ENCODE measurements around the gene LTBP1.
"Not testable (repeated sequence)": the region's sequence is repeated elsewhere in the genome, so short reads cannot be mapped to it uniquely, and the experiment has no call there.

LTBP1 gene

DNA sequence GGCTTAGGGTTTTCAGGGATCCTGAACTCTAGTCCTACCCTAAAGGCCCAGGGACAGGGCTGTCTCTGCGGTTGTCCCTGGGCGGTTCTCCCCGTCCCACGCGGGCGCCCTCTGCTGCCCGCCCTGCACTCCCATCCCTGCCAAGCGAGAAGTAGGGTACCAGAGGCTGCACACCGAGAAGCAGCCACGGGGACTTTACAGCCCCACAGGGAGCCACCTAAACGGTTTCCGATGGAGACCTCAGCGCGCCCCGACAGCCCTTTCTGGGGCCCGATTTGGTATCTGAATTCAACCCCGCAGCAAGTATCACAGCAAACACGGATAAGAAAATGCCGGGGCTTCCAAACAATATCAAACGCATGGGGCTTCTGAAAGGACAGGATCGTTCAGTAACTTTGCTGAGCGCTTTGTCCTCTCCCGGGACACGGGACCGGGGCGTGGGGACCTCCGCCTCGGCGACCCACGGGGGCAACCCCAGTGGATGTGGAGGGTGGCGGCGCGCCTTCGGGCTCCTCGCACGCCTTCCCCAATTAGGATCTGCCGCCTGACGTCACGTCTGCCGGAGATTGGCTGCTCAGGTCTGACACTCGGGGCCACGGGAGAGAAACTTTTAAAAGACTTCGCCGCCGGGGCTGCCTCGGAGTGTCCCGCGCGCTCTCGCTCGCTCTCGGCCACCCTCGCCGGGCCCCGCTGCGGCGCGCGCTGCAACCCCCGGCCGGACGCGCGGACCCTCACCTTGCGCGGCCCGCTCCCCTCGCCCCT lies at the start of gene LTBP1:
Gene LTBP1, plus strand, starts transcription at position 640 of the 762 bp plus-strand sequence. CDS start 372 bp downstream, outside the sequence.
- no peak for DNase-seq (ENCODE audit: low read depth in 1 of 2, low spot score in 1 of 2)

GRCh38 chr2:32900246-32900973 lies 46.3 kb upstream of the LTBP1 start:
- DNase-seq (ENCODE audit: low read depth in 1 of 2, low spot score in 1 of 2): no peak

DNA sequence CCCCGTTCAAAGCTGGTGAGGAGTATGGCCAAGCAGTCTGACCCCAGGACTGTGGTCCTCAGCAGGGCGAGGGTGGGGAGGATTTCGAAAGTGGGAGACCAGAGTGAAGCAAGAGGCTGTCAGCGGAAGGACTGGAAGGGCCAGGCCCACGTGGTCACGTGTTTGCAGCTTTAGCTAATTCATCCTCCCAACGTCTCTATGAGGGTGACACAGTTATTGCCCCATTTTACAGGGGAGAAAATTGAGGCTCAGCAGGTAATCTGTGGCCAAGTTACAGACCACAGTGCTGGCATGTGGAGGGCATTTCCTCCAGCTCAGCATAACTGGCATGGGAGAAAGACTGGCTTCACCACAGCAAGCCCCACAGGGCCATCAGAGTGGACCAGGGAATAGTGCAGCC lies 45.4 kb upstream of the LTBP1 start:
- DNase-seq (ENCODE audit: low read depth in 1 of 2, low spot score in 1 of 2): no peak

DNA sequence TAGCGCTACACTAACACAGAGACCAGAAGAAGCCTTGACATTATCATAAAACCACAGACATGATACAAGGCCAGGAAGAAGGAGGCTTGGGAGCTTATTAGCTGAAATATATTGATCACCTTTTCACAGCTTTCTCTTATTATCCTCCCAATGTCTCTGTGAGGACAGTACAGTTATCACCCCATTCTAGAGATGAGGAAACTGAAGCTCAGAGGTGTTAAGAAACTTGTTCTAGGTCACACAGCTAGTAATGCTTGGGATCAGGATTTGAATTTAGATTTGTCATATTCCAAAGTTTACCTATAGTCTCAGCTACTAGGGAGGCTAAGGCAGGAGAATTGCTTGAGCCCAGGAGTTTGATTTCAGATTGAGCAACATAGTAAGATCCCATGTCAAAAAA lies 44.6 kb upstream of the LTBP1 start:
- no peak for DNase-seq (ENCODE audit: low read depth in 1 of 2, low spot score in 1 of 2)

GRCh38 chr2:32902986-32903385 lies 43.8 kb upstream of the LTBP1 start:
- DNase-seq (ENCODE audit: low read depth in 1 of 2, low spot score in 1 of 2): no peak

DNA sequence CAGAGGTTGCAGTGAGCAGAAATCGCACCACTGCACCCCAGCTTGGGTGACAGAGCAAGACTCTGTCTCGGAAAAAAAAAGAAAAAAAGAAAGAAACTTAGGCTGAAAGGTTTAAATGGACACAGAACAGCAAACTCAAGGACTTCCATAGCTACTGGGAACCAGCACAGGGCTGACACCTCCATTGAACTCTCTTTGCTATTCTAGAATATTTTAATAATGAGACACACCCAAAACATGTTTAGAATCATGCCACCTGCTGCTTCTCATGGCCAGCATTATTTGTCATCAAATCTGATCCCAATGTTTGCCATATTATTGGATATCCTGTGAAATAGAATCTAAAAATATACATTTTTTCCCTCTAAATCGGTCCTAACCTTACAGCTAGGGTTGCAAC lies 42.7 kb upstream of the LTBP1 start:
- no peak for DNase-seq (ENCODE audit: low read depth in 1 of 2, low spot score in 1 of 2)

- no peak for DNase-seq (ENCODE audit: low read depth in 1 of 2, low spot score in 1 of 2)
These were observed 42.0 kb upstream of the LTBP1 start for GRCh38 chr2:32904751-32905150.

DNA sequence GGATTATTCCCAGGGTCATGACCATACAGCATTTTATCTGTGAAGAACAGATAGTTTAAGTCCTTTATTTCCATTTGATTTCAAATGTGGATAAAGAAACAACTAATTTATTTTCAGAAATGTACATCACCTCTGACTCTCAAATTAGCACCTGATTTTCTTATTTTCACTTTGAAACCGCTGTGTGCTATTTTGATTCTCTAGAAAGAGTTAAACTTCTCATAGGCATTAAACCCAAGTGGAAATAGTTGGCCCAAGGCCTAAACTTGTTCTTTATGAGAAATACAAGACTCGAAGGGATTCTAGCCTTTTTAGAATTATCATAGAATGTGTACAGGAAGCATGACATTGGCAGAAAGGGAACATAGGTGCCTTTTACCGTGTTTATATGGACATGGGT lies 41.5 kb upstream of the LTBP1 start:
- DNase-seq (ENCODE audit: low read depth in 1 of 2, low spot score in 1 of 2): no peak

- DNase-seq (ENCODE audit: low read depth in 1 of 2, low spot score in 1 of 2): no peak
These were observed 35.7 kb upstream of the LTBP1 start for GRCh38 chr2:32910883-32911598.

DNA sequence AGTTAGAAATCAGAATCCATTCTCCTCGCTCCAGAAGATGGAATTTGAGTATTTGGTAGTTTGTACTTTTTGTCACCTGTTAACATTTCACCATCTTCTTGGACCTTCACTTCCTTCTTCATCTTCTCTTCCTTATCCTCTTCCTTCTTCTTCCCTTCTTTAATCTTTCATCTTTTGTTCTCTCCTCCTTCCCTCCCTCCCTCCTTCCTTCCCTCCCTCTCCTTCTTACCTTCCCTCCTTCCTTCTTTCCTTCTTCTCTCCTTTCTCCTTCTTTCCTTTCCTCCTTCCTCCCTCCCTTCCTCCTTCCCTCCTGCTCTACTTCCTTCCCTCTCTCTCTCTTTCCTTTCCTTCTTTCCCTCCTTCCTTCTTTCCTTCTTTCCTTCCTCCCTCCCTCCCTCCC lies 31.1 kb upstream of the LTBP1 start:
- no peak for DNase-seq (ENCODE audit: low read depth in 1 of 2, low spot score in 1 of 2)

DNA sequence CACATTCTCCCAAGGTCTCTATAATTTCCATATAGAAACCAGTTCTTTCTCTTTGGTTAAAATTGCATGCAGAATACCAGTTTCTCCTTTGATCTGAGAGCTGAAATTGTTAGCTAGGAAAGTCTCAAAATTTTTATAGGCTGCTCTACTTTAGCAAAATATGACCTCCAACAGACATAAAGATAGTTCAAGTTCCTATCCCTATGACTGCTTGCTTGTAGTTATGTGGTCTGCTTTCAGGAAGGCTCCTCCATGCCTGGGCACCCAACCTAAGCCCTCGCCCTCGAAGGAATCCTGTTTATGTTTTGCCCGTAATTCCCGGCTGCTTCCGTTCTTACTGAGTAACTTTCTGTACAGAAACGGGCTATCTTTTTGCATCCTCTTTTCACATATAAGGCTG lies 28.0 kb upstream of the LTBP1 start:
- no peak for DNase-seq (ENCODE audit: low read depth in 1 of 2, low spot score in 1 of 2)

DNA sequence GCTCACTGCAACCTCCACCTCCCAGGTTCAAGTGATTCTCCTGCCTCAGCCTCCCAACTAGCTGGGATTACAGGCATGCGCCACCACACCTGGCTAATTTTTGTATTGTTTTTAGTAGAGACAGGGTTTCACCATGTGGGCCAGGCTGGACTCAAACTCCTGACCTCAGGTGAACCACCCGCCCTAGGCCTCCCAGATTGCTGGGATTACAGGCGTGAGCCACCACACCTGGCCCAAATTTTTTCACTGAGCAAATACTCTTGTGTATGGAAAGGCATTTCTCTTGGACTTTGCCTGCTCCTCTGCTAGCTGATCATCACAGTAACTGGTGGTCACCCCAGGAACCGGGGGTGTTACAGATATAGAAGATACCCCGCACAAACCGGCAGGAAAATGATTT lies 26.9 kb upstream of the LTBP1 start:
- not testable (repeated sequence) for DNase-seq (ENCODE audit: low read depth in 1 of 2, low spot score in 1 of 2)

- not testable (repeated sequence) for DNase-seq (ENCODE audit: low read depth in 1 of 2, low spot score in 1 of 2)
These were observed 25.3 kb upstream of the LTBP1 start for GRCh38 chr2:32921486-32921885.

- DNase-seq (ENCODE audit: low read depth in 1 of 2, low spot score in 1 of 2): no peak
These were observed 24.3 kb upstream of the LTBP1 start for GRCh38 chr2:32922501-32922900.

GRCh38 chr2:32923109-32923508 lies 23.6 kb upstream of the LTBP1 start:
- DNase-seq (ENCODE audit: low read depth in 1 of 2, low spot score in 1 of 2): no peak

GRCh38 chr2:32925283-32925815 lies 21.4 kb upstream of the LTBP1 start:
- no peak for DNase-seq (ENCODE audit: low read depth in 1 of 2, low spot score in 1 of 2)

DNA sequence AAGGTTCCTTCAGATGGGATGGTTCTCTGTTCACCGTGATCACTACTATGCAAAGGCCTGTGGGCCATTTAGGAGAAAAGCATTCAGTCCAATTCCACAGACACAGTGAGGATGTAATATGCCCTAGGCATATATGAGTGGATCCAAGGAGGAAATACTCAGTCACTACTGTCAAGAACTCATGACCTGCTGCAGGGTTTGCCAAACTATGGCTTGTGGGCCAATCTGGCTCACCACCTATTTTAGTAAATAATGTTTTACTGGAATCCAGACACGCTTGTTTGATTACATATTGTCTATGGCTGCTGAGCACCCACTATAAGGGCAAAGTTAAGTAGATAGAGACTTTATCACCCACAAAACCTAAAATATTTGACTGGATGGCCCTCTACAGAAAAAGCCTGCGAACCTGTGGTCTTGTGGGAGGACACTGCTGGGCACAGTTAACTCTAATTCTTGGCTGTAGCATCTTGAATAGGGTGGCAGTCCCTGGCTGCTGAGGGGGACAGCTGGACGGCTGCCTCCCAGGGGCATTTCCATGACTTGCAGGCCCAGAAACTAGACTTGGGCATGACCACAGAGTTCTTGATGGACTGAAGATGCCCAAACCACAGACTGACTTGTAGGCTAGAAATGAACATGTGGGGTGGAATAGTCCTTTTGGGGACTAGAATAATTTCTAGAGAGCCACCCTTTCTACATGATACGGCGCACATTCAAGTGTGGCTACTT lies 20.6 kb upstream of the LTBP1 start:
- no peak for DNase-seq (ENCODE audit: low read depth in 1 of 2, low spot score in 1 of 2)

DNA sequence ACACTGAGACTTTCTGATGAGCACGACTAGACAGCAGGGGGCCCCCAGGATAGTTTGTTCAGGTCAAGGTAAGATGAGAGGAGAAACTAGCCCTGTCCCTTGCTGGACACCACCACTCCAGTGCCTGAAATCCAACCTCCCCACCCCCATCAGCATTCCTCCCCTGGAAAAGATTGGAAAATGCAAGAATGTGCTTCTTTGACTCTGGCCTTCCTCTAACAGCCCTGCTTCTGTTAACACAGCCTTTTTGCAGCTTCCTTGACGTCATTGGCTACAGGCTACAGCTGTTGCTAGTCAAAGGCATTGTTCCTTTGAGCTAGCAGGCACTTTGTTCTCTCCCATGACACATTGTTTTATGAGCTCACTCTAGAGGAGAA lies 20.1 kb upstream of the LTBP1 start:
- no peak for DNase-seq (ENCODE audit: low read depth in 1 of 2, low spot score in 1 of 2)

DNA sequence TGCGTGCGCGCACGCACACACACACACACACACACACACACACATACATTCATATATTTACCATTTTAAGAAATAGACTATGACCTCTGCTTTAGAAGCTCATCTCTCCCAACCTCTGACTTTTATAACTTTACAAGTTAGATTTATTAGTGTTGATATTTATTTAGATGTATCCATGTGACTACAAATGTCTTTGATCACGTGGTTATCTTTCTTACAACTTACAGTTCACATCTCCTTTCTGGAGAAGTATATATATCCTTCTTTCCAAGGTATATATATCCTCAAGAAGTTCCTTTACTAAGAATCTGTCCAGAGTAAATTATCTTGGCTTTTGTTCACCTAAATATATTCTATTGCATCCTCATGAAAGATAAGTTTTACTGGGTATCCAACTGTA lies 16.3 kb upstream of the LTBP1 start:
- DNase-seq (ENCODE audit: low read depth in 1 of 2, low spot score in 1 of 2): no peak

DNA sequence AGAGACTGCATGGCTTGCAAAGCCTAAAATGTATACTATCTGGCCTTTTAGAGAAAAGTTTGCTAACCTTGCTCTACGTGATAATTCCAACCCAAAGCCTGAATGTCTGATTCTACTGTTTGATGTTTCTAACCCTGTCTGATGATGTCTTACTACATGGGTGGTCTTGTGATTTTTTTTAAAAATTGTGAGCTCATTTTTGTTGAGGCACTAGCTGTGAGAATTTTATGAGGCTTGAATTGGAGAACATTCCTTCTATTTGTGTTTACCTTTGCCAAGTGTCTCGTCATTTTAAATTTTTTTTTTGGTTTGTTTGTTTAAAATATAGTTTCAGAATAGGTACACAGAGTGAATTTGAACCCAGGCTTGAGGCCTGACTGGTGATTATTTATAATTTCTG lies 15.2 kb upstream of the LTBP1 start:
- DNase-seq (ENCODE audit: low read depth in 1 of 2, low spot score in 1 of 2): no peak
